Spleen (tissue), 3 donors: ENCODE results near the gene KCNG4.

Experiments
- POLR2A ChIP-seq, 3 donors: fragments of 450-650 bp; IDR thresholded peaks; one replicate each; pipeline ENCODE4 v1.5.1; 2017; ENCODE audit warnings: antibody characterized with exemption in 3 of 3, mild to moderate bottlenecking in 1 of 3
- POLR2AphosphoS5 ChIP-seq, 3 donors: sonication (generic); formaldehyde crosslinking; IDR thresholded peaks; one replicate each; pipeline ENCODE4 v1.5.1; 2017; ENCODE audit warnings: antibody characterized with exemption in 3 of 3

- TF ChIP-seq POLR2AphosphoS5 (IDR thresholded peaks at IDR 0.05) (no peak), POLR2A (IDR thresholded peaks at IDR 0.05) (no peak)
Observed at GRCh38 chr16:84196727-84197394, 43.0 kb downstream of the KCNG4 start.
